SK-N-SH (cell line): ENCODE measurements around the gene AGBL3.

Experiments used
- EP300 ChIP-seq, 2 experiments: IDR thresholded peaks; 2 replicates each; pipeline versions ENCODE4 v1.4.0 to v1.6.1; 2012; ENCODE audit warnings: borderline replicate concordance in 1 of 2, low read depth in 1 of 2, low read length in 1 of 2
- RFX5 ChIP-seq: IDR thresholded peaks from 2 replicates; pipeline ENCODE4 v1.6.1; 2012; ENCODE audit warnings: mild to moderate bottlenecking, improper control_type of control experiment, low read length
- RXRA ChIP-seq: IDR thresholded peaks from 2 replicates; pipeline ENCODE4 v1.4.0; 2012; ENCODE audit warnings: low read depth, mild to moderate bottlenecking, borderline replicate concordance
- SMC3 ChIP-seq: IDR thresholded peaks from 2 replicates; pipeline ENCODE4 v1.6.1; 2012; ENCODE audit warnings: low read depth, low read length, improper control_type of control experiment
- TCF12 ChIP-seq: IDR thresholded peaks from 2 replicates; pipeline ENCODE4 v1.4.0; 2012
- TF ChIP-seq, protein P1 (sequence below): fragments of 200-600 bp; sonication (generic); IDR thresholded peaks from 2 replicates; pipeline ENCODE4 v1.6.1; 2017; ENCODE audit warnings: antibody characterized with exemption, mild to moderate bottlenecking, moderate library complexity

DNA sequence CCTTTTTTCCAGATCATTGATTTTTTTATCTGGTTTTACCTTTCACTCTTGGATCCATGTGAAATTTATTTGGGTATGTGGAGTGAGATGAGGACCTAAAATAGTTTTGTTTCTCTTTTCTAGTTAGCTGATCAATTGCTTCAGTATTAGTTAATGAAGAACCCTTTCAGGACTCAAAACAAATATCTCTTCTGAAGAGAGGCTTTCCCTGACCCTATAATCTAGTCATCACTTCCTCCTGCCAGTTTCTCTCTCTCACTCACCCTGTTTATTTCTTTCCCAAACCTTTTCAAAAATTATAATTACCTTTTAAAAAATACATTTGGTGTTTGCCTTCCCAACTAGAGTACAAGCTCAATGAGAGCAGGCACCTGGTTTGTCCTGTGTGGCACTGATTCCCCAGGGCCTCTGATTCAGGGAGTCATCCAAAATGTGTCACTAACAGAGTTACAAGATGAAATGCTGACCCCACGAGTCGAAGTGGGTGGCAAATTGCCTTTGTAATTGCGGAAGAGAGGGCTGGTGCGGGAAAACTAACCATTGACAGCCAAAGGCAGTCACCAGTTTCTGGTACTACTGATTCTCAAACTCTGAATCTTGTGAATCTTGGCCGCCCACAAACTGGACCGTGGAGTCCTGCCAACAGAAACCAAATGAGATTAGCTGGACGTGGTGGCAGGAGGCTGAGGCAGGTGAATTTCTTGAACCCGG, 163.9 kb downstream of the AGBL3 start:
- TF ChIP-seq RXRA (no peak), TCF12 (no peak), EP300 (IDR thresholded peaks at IDR 0.05; ENCODE audit: borderline replicate concordance in 1 of 2, low read depth in 1 of 2, low read length in 1 of 2) (no peak), RFX5 (no peak), SMC3 (no peak)
- TF ChIP-seq, protein P1, sequence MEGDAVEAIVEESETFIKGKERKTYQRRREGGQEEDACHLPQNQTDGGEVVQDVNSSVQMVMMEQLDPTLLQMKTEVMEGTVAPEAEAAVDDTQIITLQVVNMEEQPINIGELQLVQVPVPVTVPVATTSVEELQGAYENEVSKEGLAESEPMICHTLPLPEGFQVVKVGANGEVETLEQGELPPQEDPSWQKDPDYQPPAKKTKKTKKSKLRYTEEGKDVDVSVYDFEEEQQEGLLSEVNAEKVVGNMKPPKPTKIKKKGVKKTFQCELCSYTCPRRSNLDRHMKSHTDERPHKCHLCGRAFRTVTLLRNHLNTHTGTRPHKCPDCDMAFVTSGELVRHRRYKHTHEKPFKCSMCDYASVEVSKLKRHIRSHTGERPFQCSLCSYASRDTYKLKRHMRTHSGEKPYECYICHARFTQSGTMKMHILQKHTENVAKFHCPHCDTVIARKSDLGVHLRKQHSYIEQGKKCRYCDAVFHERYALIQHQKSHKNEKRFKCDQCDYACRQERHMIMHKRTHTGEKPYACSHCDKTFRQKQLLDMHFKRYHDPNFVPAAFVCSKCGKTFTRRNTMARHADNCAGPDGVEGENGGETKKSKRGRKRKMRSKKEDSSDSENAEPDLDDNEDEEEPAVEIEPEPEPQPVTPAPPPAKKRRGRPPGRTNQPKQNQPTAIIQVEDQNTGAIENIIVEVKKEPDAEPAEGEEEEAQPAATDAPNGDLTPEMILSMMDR = no peak
